ENCODE data around the gene IZUMO1. TPM values are rescaled to one million over a fixed set of nuclear protein-coding genes. Genes with fewer than 3 reads are reported as not detected.

The IZUMO1 gene
- polyA plus RNA-seq, 1 donor (not counting 4 experiments of a cell fraction or from before 2014, with no cell fraction given), result 0.63 TPM

- no peaks in the 10 kb centered on the region for H4K20me1 ChIP-seq (ENCODE audit: control insufficient read depth, extremely low read depth, insufficient read depth, low read length)
- no peak within 1 kb of the TSS for H3K27ac ChIP-seq (ENCODE audit: control insufficient read depth, insufficient read depth, low read length)
- DNase-seq (ENCODE audit: low read depth, low spot score) (no peak), FAIRE-seq (no peak)
- no peaks in the 10 kb centered on the region for H3K9me1 ChIP-seq (ENCODE audit: control insufficient read depth, extremely low read depth, insufficient read depth, low read length)
- dilution Hi-C loops (cut with MboI; ENCODE audit: extremely low pct_ligation_motif_present, low sequenced_read_pairs), result no loop called here
- peak within 1 kb of the TSS; percentile 25 for H3K9ac ChIP-seq (ENCODE audit: control insufficient read depth, extremely low read depth, insufficient read depth, low read length)
- peak within 1 kb of the TSS; percentile 74 for H3K4me2 ChIP-seq (ENCODE audit: control insufficient read depth, extremely low read depth, insufficient read depth, low read depth, low read length)
- no peaks in the 10 kb centered on the region for H3K27me3 ChIP-seq (ENCODE audit: control insufficient read depth, extremely low read depth, insufficient read depth, low read length)
- peak within 1 kb of the TSS; percentile 66 for H2AFZ ChIP-seq (ENCODE audit: control insufficient read depth, low read length)
- no peaks in the 10 kb centered on the region for H3K36me3 ChIP-seq (ENCODE audit: control insufficient read depth in 2 of 2, extremely low read depth in 1 of 2, insufficient read depth in 2 of 2, low read length in 2 of 2)
- TF ChIP-seq EZH2 (IDR thresholded peaks at IDR 0.05; ENCODE audit: low read length), result no peak
- no peak for TF ChIP-seq CTCF (optimal IDR thresholded peaks at IDR 0.05 in 1 of 3, IDR thresholded peaks at IDR 0.05 in 1 of 3, conservative IDR thresholded peaks at IDR 0.05 in 1 of 3; ENCODE audit: extremely low read depth in 1 of 3, insufficient read depth in 2 of 3, low read length in 3 of 3)
- H3K9me3 ChIP-seq (ENCODE audit: control insufficient read depth, low read depth, low read length), result no peaks in the 10 kb centered on the region
- peaks cover 16% of the 10 kb centered on the region for H3K4me1 ChIP-seq (ENCODE audit: control insufficient read depth, extremely low read depth, insufficient read depth, low read length)
- H3K79me2 ChIP-seq (ENCODE audit: control insufficient read depth, insufficient read depth, low read length), result no peaks in the 10 kb centered on the region
- peak within 1 kb of the TSS in 2 of 3 experiments; percentile 53 for H3K4me3 ChIP-seq (ENCODE audit: control insufficient read depth in 2 of 3, extremely low read depth in 1 of 3, insufficient read depth in 2 of 3, low read depth in 1 of 3, low read length in 3 of 3)
Observed at GRCh38 chr19:48740164-48740972, 6.3 kb downstream of the IZUMO1 start, which contains the start of gene RASIP1. Gene RASIP1, minus strand, starts transcription at chr19:48740610. Its CDS starts 328 bp downstream, at chr19:48740282.

GRCh38 chr19:48739404-48740163 lies 7.1 kb downstream of the IZUMO1 start:
- Histone ChIP-seq H3K27ac (ENCODE audit: control insufficient read depth, insufficient read depth, low read length) (no peak overlapping the region), H3K4me1 (ENCODE audit: control insufficient read depth, extremely low read depth, insufficient read depth, low read length) (peaks cover 16% of the 10 kb centered on the region), H3K4me3 (ENCODE audit: control insufficient read depth in 2 of 3, extremely low read depth in 1 of 3, insufficient read depth in 2 of 3, low read depth in 1 of 3, low read length in 3 of 3) (peak overlapping the region; percentile 34 to 53 (median 53)), H4K20me1 (ENCODE audit: control insufficient read depth, extremely low read depth, insufficient read depth, low read length) (no peaks in the 10 kb centered on the region), H2AFZ (ENCODE audit: control insufficient read depth, low read length) (peak overlapping the region; percentile 66), H3K9ac (ENCODE audit: control insufficient read depth, extremely low read depth, insufficient read depth, low read length) (peak overlapping the region; percentile 47), H3K4me2 (ENCODE audit: control insufficient read depth, extremely low read depth, insufficient read depth, low read depth, low read length) (peak overlapping the region; percentile 74), H3K9me1 (ENCODE audit: control insufficient read depth, extremely low read depth, insufficient read depth, low read length) (no peaks in the 10 kb centered on the region), H3K79me2 (ENCODE audit: control insufficient read depth, insufficient read depth, low read length) (no peaks in the 10 kb centered on the region), H3K27me3 (ENCODE audit: control insufficient read depth, extremely low read depth, insufficient read depth, low read length) (no peaks in the 10 kb centered on the region), H3K36me3 (ENCODE audit: control insufficient read depth in 2 of 2, extremely low read depth in 1 of 2, insufficient read depth in 2 of 2, low read length in 2 of 2) (no peaks in the 10 kb centered on the region), H3K9me3 (ENCODE audit: control insufficient read depth, low read depth, low read length) (no peaks in the 10 kb centered on the region)
- TF ChIP-seq CTCF (optimal IDR thresholded peaks at IDR 0.05 in 1 of 3, IDR thresholded peaks at IDR 0.05 in 1 of 3, conservative IDR thresholded peaks at IDR 0.05 in 1 of 3; ENCODE audit: extremely low read depth in 1 of 3, insufficient read depth in 2 of 3, low read length in 3 of 3) (no peak), EZH2 (IDR thresholded peaks at IDR 0.05; ENCODE audit: low read length) (no peak)
- no peak for DNase-seq (ENCODE audit: low read depth, low spot score)
- dilution Hi-C loops (cut with MboI; ENCODE audit: extremely low pct_ligation_motif_present, low sequenced_read_pairs), result no loop called here
- FAIRE-seq, result no peak
